SK-N-SH (cell line): Measurements from ENCODE around the gene DACH1. TPM values are rescaled to one million over a fixed set of nuclear protein-coding genes. Genes with fewer than 3 reads are reported as not detected.

ENCODE experiments used
- CTCF ChIA-PET: fragments of 300-600, 350-600 bp; formaldehyde crosslinking; extraction: SDS; loops from one replicate; lab custom pipeline; 2021; lab: Yijun Ruan, JAX
- POLR2A ChIA-PET: fragments of 350-600 bp; sonication (Branson Sonifier 250); formaldehyde crosslinking; extraction: SDS; loops from one replicate; lab custom pipeline; 2020; ENCODE audit warnings: antibody characterized with exemption, inconsistent platforms; lab: Yijun Ruan, JAX
- DNase-seq: peaks from one replicate; pipeline ENCODE4 v3.0.0; 2012
- H2AFZ ChIP-seq: fragments of 200-600 bp; sonication (generic); 2 replicates; pipeline ENCODE4 v1.8.1; 2016; ENCODE audit warnings: antibody characterized with exemption, mild to moderate bottlenecking, low read depth
- H3F3A ChIP-seq: fragments of 200-600 bp; sonication (generic); replicated peaks from 2 replicates; pipeline ENCODE3; 2016; ENCODE audit warnings: antibody characterized with exemption, mild to moderate bottlenecking; ENCODE audit not compliant: insufficient read depth
- H3K27ac ChIP-seq, 2 experiments: fragments of 200-500 bp in 1 of 2; fragments of 200-600 bp in 1 of 2; sonication (Bioruptor generic) in 1 of 2; sonication (generic), shearing (Covaris generic) in 1 of 2; 2 replicates each; pipeline versions ENCODE4 v1.5.1 to v1.6.1; 2014 to 2016; ENCODE audit warnings: low read depth in 2 of 2, inconsistent platforms in 1 of 2, low read length in 1 of 2, mild to moderate bottlenecking in 1 of 2, mixed read lengths in 1 of 2
- H3K27me3 ChIP-seq: fragments of 200-600 bp; sonication (generic), shearing (Covaris generic); 2 replicates; pipeline ENCODE4 v1.6.1; 2016; ENCODE audit warnings: mixed run types; ENCODE audit not compliant: insufficient read depth
- H3K36me3 ChIP-seq, 2 experiments: fragments of 200-500 bp in 1 of 2; fragments of 200-600 bp in 1 of 2; sonication (Bioruptor generic) in 1 of 2; sonication (generic) in 1 of 2; replicated peaks in 1 of 2; 2 replicates each; pipeline versions ENCODE3 to v1.5.1; 2014 to 2016; ENCODE audit warnings: low read length in 1 of 2, mild to moderate bottlenecking in 1 of 2; ENCODE audit not compliant: insufficient read depth in 2 of 2, control insufficient read depth in 1 of 2
- H3K4me1 ChIP-seq, 2 experiments: fragments of 200-500 bp in 1 of 2; fragments of 200-600 bp in 1 of 2; sonication (Bioruptor generic) in 1 of 2; sonication (generic), shearing (Covaris generic) in 1 of 2; 2 replicates each; pipeline versions ENCODE4 v1.5.1 to v1.6.1; 2014 to 2016; ENCODE audit warnings: low read depth in 1 of 2, low read length in 1 of 2, mixed run types in 1 of 2; ENCODE audit not compliant: insufficient read depth in 2 of 2, control insufficient read depth in 1 of 2
- H3K4me2 ChIP-seq: fragments of 200-600 bp; sonication (generic), shearing (Covaris generic); 2 replicates; pipeline ENCODE4 v1.6.1; 2017; ENCODE audit warnings: mixed run types
- H3K4me3 ChIP-seq, 2 experiments: fragments of 200-500 bp in 1 of 2; fragments of 200-600 bp in 1 of 2; sonication (Bioruptor generic) in 1 of 2; sonication (generic), shearing (Covaris generic) in 1 of 2; 2 replicates each; pipeline versions ENCODE4 v1.5.1 to v1.8.1; 2014 to 2016; ENCODE audit warnings: low read depth in 2 of 2, inconsistent platforms in 1 of 2, low read length in 1 of 2, mild to moderate bottlenecking in 1 of 2, mixed read lengths in 1 of 2, moderate library complexity in 1 of 2
- H3K79me2 ChIP-seq: fragments of 200-600 bp; sonication (generic); 2 replicates; pipeline ENCODE4 v1.8.1; 2017; ENCODE audit warnings: mild to moderate bottlenecking; ENCODE audit not compliant: insufficient read depth
- H3K9ac ChIP-seq: fragments of 200-600 bp; sonication (generic); 2 replicates; pipeline ENCODE4 v1.6.1; 2017; ENCODE audit warnings: mixed run types
- H3K9me2 ChIP-seq: fragments of 200-600 bp; sonication (generic); 2 replicates; pipeline ENCODE4 v1.6.1; 2017; ENCODE audit warnings: mixed run types
- H3K9me3 ChIP-seq: fragments of 200-600 bp; sonication (generic); 2 replicates; pipeline ENCODE4 v1.6.1; 2017; ENCODE audit warnings: mixed run types, mild to moderate bottlenecking, moderate library complexity
- H4K20me1 ChIP-seq: fragments of 200-600 bp; sonication (generic); 2 replicates; pipeline ENCODE4 v1.6.1; 2017; ENCODE audit warnings: mild to moderate bottlenecking, mixed run types; ENCODE audit not compliant: insufficient read depth
- ELF1 ChIP-seq: IDR thresholded peaks from 2 replicates; pipeline ENCODE4 v1.4.0; 2012
- EZH2phosphoT487 ChIP-seq: fragments of 200-600 bp; sonication (generic); IDR thresholded peaks from 2 replicates; pipeline ENCODE4 v1.6.1; 2017; ENCODE audit warnings: low read depth, mixed run types, mild to moderate bottlenecking, antibody characterized with exemption, moderate library complexity, borderline replicate concordance
- FOSL2 ChIP-seq: IDR thresholded peaks from 2 replicates; pipeline ENCODE4 v1.4.0; 2012; ENCODE audit warnings: low read depth, mild to moderate bottlenecking, moderate library complexity, borderline replicate concordance
- FOXJ3 ChIP-seq: sonication (generic); formaldehyde crosslinking; IDR thresholded peaks from 2 replicates; pipeline ENCODE4 v1.5.1; 2020; ENCODE audit warnings: mild to moderate bottlenecking, missing genetic modification reagents
- FOXM1 ChIP-seq: IDR thresholded peaks from 2 replicates; pipeline ENCODE4 v1.4.0; 2012; ENCODE audit warnings: low read depth, mild to moderate bottlenecking
- GATA2 ChIP-seq: sonication (generic); formaldehyde crosslinking; IDR thresholded peaks from 2 replicates; pipeline ENCODE4 v1.5.0; 2020; ENCODE audit warnings: mild to moderate bottlenecking, missing genetic modification reagents
- JUND ChIP-seq: IDR thresholded peaks from 2 replicates; pipeline ENCODE4 v1.4.0; 2012
- MEF2A ChIP-seq: IDR thresholded peaks from 2 replicates; pipeline ENCODE4 v1.4.0; 2012; ENCODE audit warnings: low read depth, borderline replicate concordance
- RAD21 ChIP-seq: IDR thresholded peaks from 2 replicates; pipeline ENCODE4 v1.6.1; 2012; ENCODE audit warnings: mild to moderate bottlenecking, low read length
- RCOR1 ChIP-seq: fragments of 150-350 bp; IDR thresholded peaks from 2 replicates; pipeline ENCODE4 v1.6.1; 2017; ENCODE audit warnings: antibody characterized with exemption, low read length
- REST ChIP-seq: IDR thresholded peaks from 2 replicates; pipeline ENCODE4 v1.6.1; 2012; ENCODE audit warnings: mild to moderate bottlenecking, low read depth, low read length, moderate library complexity
- RFX5 ChIP-seq: IDR thresholded peaks from 2 replicates; pipeline ENCODE4 v1.6.1; 2012; ENCODE audit warnings: mild to moderate bottlenecking, improper control_type of control experiment, low read length
- RXRA ChIP-seq: IDR thresholded peaks from 2 replicates; pipeline ENCODE4 v1.4.0; 2012; ENCODE audit warnings: low read depth, mild to moderate bottlenecking, borderline replicate concordance
- TCF12 ChIP-seq: IDR thresholded peaks from 2 replicates; pipeline ENCODE4 v1.4.0; 2012
- TEAD4 ChIP-seq: IDR thresholded peaks from 2 replicates; pipeline ENCODE4 v1.4.0; 2012; ENCODE audit warnings: mild to moderate bottlenecking, borderline replicate concordance; ENCODE audit not compliant: insufficient read depth
- YY1 ChIP-seq: IDR thresholded peaks from 2 replicates; pipeline ENCODE4 v1.4.0; 2012; ENCODE audit warnings: low read depth, mild to moderate bottlenecking
- WGBS: methylation state at CpG from one replicate; pipeline ENCODE4 v1.1.6; 2017; ENCODE audit warnings: low lambda C conversion rate; 5-methylcytosine and 5-hydroxymethylcytosine counted together
- polyA plus RNA-seq, 3 experiments: library from polyadenylated mRNA; depleted of rRNA; stranded (reverse); fragments of >200 nt; gene quantifications; 2 replicates each; pipeline ENCODE4 v1.2.3, GENCODE V29; 2012
- TF ChIP-seq, protein P1 (sequence below): fragments of 200-600 bp; sonication (generic); IDR thresholded peaks from 2 replicates; pipeline ENCODE4 v1.6.1; 2017; ENCODE audit warnings: antibody characterized with exemption, mild to moderate bottlenecking, moderate library complexity
- TF ChIP-seq, protein P2 (sequence below): IDR thresholded peaks from 2 replicates; pipeline ENCODE4 v1.4.0; 2012; ENCODE audit warnings: low read depth
- TF ChIP-seq, protein P3 (sequence below): IDR thresholded peaks from 2 replicates; pipeline ENCODE4 v1.4.0; 2012; ENCODE audit warnings: low read depth, borderline replicate concordance
- TF ChIP-seq, protein P4 (sequence below): fragments of 150-350 bp; IDR thresholded peaks from 2 replicates; pipeline ENCODE4 v1.6.1; 2016; ENCODE audit warnings: mild to moderate bottlenecking, low read depth, low read length

DACH1 gene
- polyA plus RNA-seq, 1 of the 3 experiments (the other 2 are of a cell fraction), result 0.21 TPM

GRCh38 chr13:71721104-71721503 is 145.9 kb downstream of the DACH1 start:
- no peaks in the 10 kb centered on the region; a peak in 1 of 4 replicates for H3K4me1 ChIP-seq
- no peaks in the 10 kb centered on the region for H3F3A ChIP-seq
- no peaks in the 10 kb centered on the region for H3K79me2 ChIP-seq
- H3K9me3 ChIP-seq, result no peaks in the 10 kb centered on the region
- no peaks in the 10 kb centered on the region for H3K27me3 ChIP-seq
- H4K20me1 ChIP-seq, result no peaks in the 10 kb centered on the region
- no peaks in the 10 kb centered on the region for H3K9me2 ChIP-seq
- H3K4me2 ChIP-seq, result no peak overlapping the region
- no peak overlapping the region for H2AFZ ChIP-seq
- TF ChIP-seq ELF1, result no peak
- TF ChIP-seq RAD21, result no peak
- TF ChIP-seq RXRA, result no peak
- no peak for TF ChIP-seq EZH2phosphoT487
- TF ChIP-seq, protein P1, sequence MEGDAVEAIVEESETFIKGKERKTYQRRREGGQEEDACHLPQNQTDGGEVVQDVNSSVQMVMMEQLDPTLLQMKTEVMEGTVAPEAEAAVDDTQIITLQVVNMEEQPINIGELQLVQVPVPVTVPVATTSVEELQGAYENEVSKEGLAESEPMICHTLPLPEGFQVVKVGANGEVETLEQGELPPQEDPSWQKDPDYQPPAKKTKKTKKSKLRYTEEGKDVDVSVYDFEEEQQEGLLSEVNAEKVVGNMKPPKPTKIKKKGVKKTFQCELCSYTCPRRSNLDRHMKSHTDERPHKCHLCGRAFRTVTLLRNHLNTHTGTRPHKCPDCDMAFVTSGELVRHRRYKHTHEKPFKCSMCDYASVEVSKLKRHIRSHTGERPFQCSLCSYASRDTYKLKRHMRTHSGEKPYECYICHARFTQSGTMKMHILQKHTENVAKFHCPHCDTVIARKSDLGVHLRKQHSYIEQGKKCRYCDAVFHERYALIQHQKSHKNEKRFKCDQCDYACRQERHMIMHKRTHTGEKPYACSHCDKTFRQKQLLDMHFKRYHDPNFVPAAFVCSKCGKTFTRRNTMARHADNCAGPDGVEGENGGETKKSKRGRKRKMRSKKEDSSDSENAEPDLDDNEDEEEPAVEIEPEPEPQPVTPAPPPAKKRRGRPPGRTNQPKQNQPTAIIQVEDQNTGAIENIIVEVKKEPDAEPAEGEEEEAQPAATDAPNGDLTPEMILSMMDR, result no peak
- no peak for TF ChIP-seq FOXJ3 (CRISPR knock-in tag)
- no peak for TF ChIP-seq YY1
- TF ChIP-seq TEAD4, result no peak
- no peak for TF ChIP-seq JUND
- TF ChIP-seq, protein P2, sequence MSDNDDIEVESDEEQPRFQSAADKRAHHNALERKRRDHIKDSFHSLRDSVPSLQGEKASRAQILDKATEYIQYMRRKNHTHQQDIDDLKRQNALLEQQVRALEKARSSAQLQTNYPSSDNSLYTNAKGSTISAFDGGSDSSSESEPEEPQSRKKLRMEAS, result no peak
- no peak for TF ChIP-seq RFX5
- TF ChIP-seq, protein P3, sequence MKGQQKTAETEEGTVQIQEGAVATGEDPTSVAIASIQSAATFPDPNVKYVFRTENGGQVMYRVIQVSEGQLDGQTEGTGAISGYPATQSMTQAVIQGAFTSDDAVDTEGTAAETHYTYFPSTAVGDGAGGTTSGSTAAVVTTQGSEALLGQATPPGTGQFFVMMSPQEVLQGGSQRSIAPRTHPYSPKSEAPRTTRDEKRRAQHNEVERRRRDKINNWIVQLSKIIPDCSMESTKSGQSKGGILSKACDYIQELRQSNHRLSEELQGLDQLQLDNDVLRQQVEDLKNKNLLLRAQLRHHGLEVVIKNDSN, result no peak
- TF ChIP-seq FOSL2, result no peak
- no peak for TF ChIP-seq REST
- TF ChIP-seq, protein P4, sequence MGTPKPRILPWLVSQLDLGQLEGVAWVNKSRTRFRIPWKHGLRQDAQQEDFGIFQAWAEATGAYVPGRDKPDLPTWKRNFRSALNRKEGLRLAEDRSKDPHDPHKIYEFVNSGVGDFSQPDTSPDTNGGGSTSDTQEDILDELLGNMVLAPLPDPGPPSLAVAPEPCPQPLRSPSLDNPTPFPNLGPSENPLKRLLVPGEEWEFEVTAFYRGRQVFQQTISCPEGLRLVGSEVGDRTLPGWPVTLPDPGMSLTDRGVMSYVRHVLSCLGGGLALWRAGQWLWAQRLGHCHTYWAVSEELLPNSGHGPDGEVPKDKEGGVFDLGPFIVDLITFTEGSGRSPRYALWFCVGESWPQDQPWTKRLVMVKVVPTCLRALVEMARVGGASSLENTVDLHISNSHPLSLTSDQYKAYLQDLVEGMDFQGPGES, result no peak
- TF ChIP-seq GATA2, result no peak
- no peak for TF ChIP-seq RCOR1
- no peak for TF ChIP-seq MEF2A
- TF ChIP-seq TCF12, result no peak
- no peak for TF ChIP-seq FOXM1
- H3K36me3 ChIP-seq, result no peaks in the 10 kb centered on the region
- H3K4me3 ChIP-seq, result no peak overlapping the region
- POLR2A ChIA-PET, result no interaction called here
- no peak overlapping the region for H3K9ac ChIP-seq
- 84% methylated on average over 1 of the region's 1 CpG for WGBS
- H3K27ac ChIP-seq, result no peak overlapping the region; a peak in 1 of 4 replicates
- no peak for DNase-seq
- CTCF ChIA-PET, result interaction anchor here (0.6 to 1.2 kb wide), 2 partner anchors 158 to 340 kb away, joined by 3 to 4 read pairs; no protein-coding TSS in a partner anchor
